Esophagus muscularis mucosa (tissue), 3 donors: Measurements from ENCODE around the gene DCDC2.

Experiments
- POLR2AphosphoS5 ChIP-seq, 2 donors: sonication (generic); formaldehyde crosslinking; IDR thresholded peaks; one replicate each; pipeline ENCODE4 v1.6.1; 2017; ENCODE audit warnings: antibody characterized with exemption in 2 of 2
- TF ChIP-seq, protein P1 (sequence below), 3 experiments: fragments of 200-600 bp in 2 of 3; fragments of 450-650 bp in 1 of 3; sonication (generic) in 2 of 3; IDR thresholded peaks; one replicate each; pipeline ENCODE4 v1.5.1; 2017 to 2019; ENCODE audit warnings: antibody characterized with exemption in 3 of 3, mild to moderate bottlenecking in 2 of 3, moderate library complexity in 1 of 3

DNA sequence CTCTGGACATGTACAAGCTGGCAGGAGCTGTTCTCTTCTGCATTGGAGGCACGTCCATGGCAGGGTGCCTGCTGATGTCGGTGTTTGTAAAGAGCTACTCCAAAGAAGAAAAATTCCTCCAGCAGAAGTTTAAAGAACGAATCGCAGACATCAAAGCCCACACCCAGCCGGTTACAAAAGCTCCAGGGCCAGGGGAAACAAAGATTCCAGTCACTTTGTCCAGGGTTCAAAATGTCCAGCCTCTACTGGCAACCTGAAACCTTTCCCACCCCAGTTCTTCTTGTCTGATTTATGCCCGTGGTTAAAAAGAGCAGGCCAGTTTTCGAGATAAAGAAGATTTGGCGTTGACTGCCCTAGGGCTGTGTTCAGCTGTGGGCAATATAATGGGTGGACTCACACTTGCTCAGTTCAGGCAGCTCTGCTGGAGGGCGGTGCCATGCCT is 212.1 kb downstream of the DCDC2 start:
- TF ChIP-seq, protein P1, sequence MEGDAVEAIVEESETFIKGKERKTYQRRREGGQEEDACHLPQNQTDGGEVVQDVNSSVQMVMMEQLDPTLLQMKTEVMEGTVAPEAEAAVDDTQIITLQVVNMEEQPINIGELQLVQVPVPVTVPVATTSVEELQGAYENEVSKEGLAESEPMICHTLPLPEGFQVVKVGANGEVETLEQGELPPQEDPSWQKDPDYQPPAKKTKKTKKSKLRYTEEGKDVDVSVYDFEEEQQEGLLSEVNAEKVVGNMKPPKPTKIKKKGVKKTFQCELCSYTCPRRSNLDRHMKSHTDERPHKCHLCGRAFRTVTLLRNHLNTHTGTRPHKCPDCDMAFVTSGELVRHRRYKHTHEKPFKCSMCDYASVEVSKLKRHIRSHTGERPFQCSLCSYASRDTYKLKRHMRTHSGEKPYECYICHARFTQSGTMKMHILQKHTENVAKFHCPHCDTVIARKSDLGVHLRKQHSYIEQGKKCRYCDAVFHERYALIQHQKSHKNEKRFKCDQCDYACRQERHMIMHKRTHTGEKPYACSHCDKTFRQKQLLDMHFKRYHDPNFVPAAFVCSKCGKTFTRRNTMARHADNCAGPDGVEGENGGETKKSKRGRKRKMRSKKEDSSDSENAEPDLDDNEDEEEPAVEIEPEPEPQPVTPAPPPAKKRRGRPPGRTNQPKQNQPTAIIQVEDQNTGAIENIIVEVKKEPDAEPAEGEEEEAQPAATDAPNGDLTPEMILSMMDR (IDR thresholded peaks at IDR 0.05), result no peak
- no peak for TF ChIP-seq POLR2AphosphoS5 (IDR thresholded peaks at IDR 0.05)
